COR-L47 (cell line): ENCODE results near the gene ATP6V0A1.

Source experiments
- DNase-seq: peaks from one replicate; lab custom pipeline; 2025; lab: John Stamatoyannopoulos, UW

ATP6V0A1 gene

GRCh38 chr17:42562388-42563142 is 103.9 kb downstream of the ATP6V0A1 start:
- DNase-seq, result no peak

GRCh38 chr17:42563143-42563509 is 104.4 kb downstream of the ATP6V0A1 start:
- DNase-seq, result no peak

- DNase-seq, result no peak
Observed at GRCh38 chr17:42563543-42563942, 104.9 kb downstream of the ATP6V0A1 start.

- no peak for DNase-seq
Observed at GRCh38 chr17:42563950-42564349, 105.3 kb downstream of the ATP6V0A1 start.

GRCh38 chr17:42564815-42565522 is 106.3 kb downstream of the ATP6V0A1 start:
- DNase-seq, result no peak

GRCh38 chr17:42565523-42566214 is 107.0 kb downstream of the ATP6V0A1 start:
- no peak for DNase-seq

GRCh38 chr17:42566215-42566882 is 107.7 kb downstream of the ATP6V0A1 start:
- no peak for DNase-seq

GRCh38 chr17:42566883-42567573 is 108.3 kb downstream of the ATP6V0A1 start, which contains the start of gene MLX:
Gene MLX (plus strand): TSS chr17:42567100. CDS start chr17:42567125, 25 bp downstream.
- DNase-seq, result peak; percentile 97

GRCh38 chr17:42568341-42569111 is 109.8 kb downstream of the ATP6V0A1 start:
- DNase-seq, result no peak

- DNase-seq, result no peak
Observed at GRCh38 chr17:42571435-42572225, 113.0 kb downstream of the ATP6V0A1 start.
